ENCODE results near the gene MAP3K19.

MAP3K19 gene

GRCh38 chr2:134927195-134927594 is 120.1 kb downstream of the MAP3K19 start:
- Mint-ChIP-seq H3K27me3 (ENCODE audit: low read depth) (no peaks in the 10 kb centered on the region), H3K4me1 (peaks cover 28% of the 10 kb centered on the region), H3K4me3 (no peak overlapping the region), H3K27ac (no peak overlapping the region), H3K9me3 (no peaks in the 10 kb centered on the region), H3K36me3 (ENCODE audit: low read depth) (peaks cover 52% of the 10 kb centered on the region)
- no peak for TF ChIP-seq CTCF (IDR thresholded peaks at IDR 0.05; ENCODE audit: unreplicated experiment in 3 of 3)

- peaks cover 33% of the 10 kb centered on the region for H3K4me1 Mint-ChIP-seq
- peaks cover 47% of the 10 kb centered on the region for H3K36me3 Mint-ChIP-seq (ENCODE audit: low read depth)
- no peak overlapping the region for H3K27ac Mint-ChIP-seq
- TF ChIP-seq CTCF (IDR thresholded peaks at IDR 0.05; ENCODE audit: unreplicated experiment in 3 of 3), result no peak
- no peaks in the 10 kb centered on the region for H3K27me3 Mint-ChIP-seq (ENCODE audit: low read depth)
- no peak overlapping the region for H3K4me3 Mint-ChIP-seq
- H3K9me3 Mint-ChIP-seq, result no peaks in the 10 kb centered on the region
Observed at GRCh38 chr2:134926231-134926931, 120.9 kb downstream of the MAP3K19 start.

GRCh38 chr2:134924912-134925311 is 122.3 kb downstream of the MAP3K19 start:
- Mint-ChIP-seq H3K9me3 (no peaks in the 10 kb centered on the region), H3K27ac (no peak overlapping the region), H3K36me3 (ENCODE audit: low read depth) (peaks cover 34% of the 10 kb centered on the region), H3K27me3 (ENCODE audit: low read depth) (no peaks in the 10 kb centered on the region), H3K4me3 (no peak overlapping the region), H3K4me1 (peaks cover 40% of the 10 kb centered on the region)
- no peak for TF ChIP-seq CTCF (IDR thresholded peaks at IDR 0.05; ENCODE audit: unreplicated experiment in 3 of 3)

- H3K4me1 Mint-ChIP-seq, result peaks cover 27% of the 10 kb centered on the region
- no peaks in the 10 kb centered on the region for H3K27me3 Mint-ChIP-seq (ENCODE audit: low read depth)
- peak overlapping the region; percentile 88 to 92 (median 89) for H3K4me3 Mint-ChIP-seq
- peak overlapping the region; percentile 89 to 99 (median 98) for H3K27ac Mint-ChIP-seq
- H3K36me3 Mint-ChIP-seq (ENCODE audit: low read depth), result peaks cover 9% of the 10 kb centered on the region
- peaks cover 2% of the 10 kb centered on the region for H3K9me3 Mint-ChIP-seq
- no peak for TF ChIP-seq CTCF (IDR thresholded peaks at IDR 0.05; ENCODE audit: unreplicated experiment in 3 of 3)
Observed at GRCh38 chr2:134919341-134920210, 127.7 kb downstream of the MAP3K19 start.

- Mint-ChIP-seq H3K27me3 (ENCODE audit: low read depth) (no peaks in the 10 kb centered on the region), H3K4me3 (peak within 1 kb of the TSS; percentile 88 to 92 (median 89)), H3K36me3 (ENCODE audit: low read depth) (peaks cover 4% of the 10 kb centered on the region), H3K9me3 (peaks cover 10% of the 10 kb centered on the region), H3K4me1 (peaks cover 21% of the 10 kb centered on the region), H3K27ac (peak within 1 kb of the TSS; percentile 89 to 99 (median 98))
- TF ChIP-seq CTCF (IDR thresholded peaks at IDR 0.05; ENCODE audit: unreplicated experiment in 3 of 3), result no peak
Observed at GRCh38 chr2:134918526-134919340, 128.5 kb downstream of the MAP3K19 start, which contains the start of gene CCNT2. TSS of gene CCNT2 (plus strand) at chr2:134918822. CDS start at chr2:134918855, 33 bp downstream.

All from nephron (organoid).